SK-N-MC (cell line): ENCODE data around the gene SLC1A3.

Experiments used
- DNase-seq: peaks from one replicate; pipeline ENCODE4 v3.0.0-alpha.2; 2011; ENCODE audit warnings: low read depth, low spot score
- H3K27ac ChIP-seq: fragments of 200-600 bp; sonication (generic); 2 replicates; pipeline ENCODE4 v1.5.1; 2016; ENCODE audit warnings: mixed run types
- H3K36me3 ChIP-seq: fragments of 200-600 bp; sonication (generic); 2 replicates; pipeline ENCODE4 v1.6.1; 2017; ENCODE audit warnings: antibody characterized with exemption, low read length, mixed read lengths; ENCODE audit not compliant: insufficient read depth
- H3K4me3 ChIP-seq: fragments of 200-600 bp; sonication (generic); 2 replicates; pipeline ENCODE4 v1.5.1; 2016
- H3K9ac ChIP-seq: fragments of 200-600 bp; sonication (generic); 2 replicates; pipeline ENCODE4 v1.8.0; 2017; ENCODE audit warnings: mixed run types, mixed read lengths; ENCODE audit not compliant: insufficient read length
- H3K9me3 ChIP-seq: fragments of 200-600 bp; sonication (generic); 2 replicates; pipeline ENCODE4 v1.6.1; 2017; ENCODE audit warnings: low read depth, mild to moderate bottlenecking, antibody characterized with exemption, low read length, moderate library complexity, mixed read lengths
- EZH2 ChIP-seq: fragments of 200-600 bp; sonication (generic); IDR thresholded peaks from one replicate; pipeline ENCODE4 v1.6.1; 2017; ENCODE audit warnings: antibody characterized with exemption
- FOXP2 ChIP-seq: optimal IDR thresholded peaks from 2 replicates; pipeline ENCODE3; 2011; ENCODE audit warnings: mild to moderate bottlenecking, moderate library complexity; ENCODE audit not compliant: insufficient read depth; ENCODE audit errors: extremely low read length, control extremely low read depth
- POLR2AphosphoS5 ChIP-seq: IDR thresholded peaks from 2 replicates; pipeline ENCODE4 v1.6.1; 2012; ENCODE audit warnings: mild to moderate bottlenecking, low read depth, low read length, borderline replicate concordance

The SLC1A3 gene

GRCh38 chr5:36724467-36725332, 118.3 kb downstream of the SLC1A3 start:
- no peak overlapping the region for H3K4me3 ChIP-seq
- H3K27ac ChIP-seq, result no peak overlapping the region
- no peaks in the 10 kb centered on the region for H3K36me3 ChIP-seq
- no peak for DNase-seq
- no peak for TF ChIP-seq EZH2
- TF ChIP-seq FOXP2, result no peak
- no peak for TF ChIP-seq POLR2AphosphoS5
- H3K9me3 ChIP-seq, result no peaks in the 10 kb centered on the region
- H3K9ac ChIP-seq, result no peak overlapping the region

GRCh38 chr5:36726317-36726716, 119.9 kb downstream of the SLC1A3 start:
- Histone ChIP-seq H3K9ac (no peak overlapping the region), H3K27ac (no peak overlapping the region), H3K4me3 (no peak overlapping the region), H3K36me3 (no peaks in the 10 kb centered on the region), H3K9me3 (no peaks in the 10 kb centered on the region)
- DNase-seq, result no peak
- no peak for TF ChIP-seq EZH2
- TF ChIP-seq POLR2AphosphoS5, result no peak
- no peak for TF ChIP-seq FOXP2

- no peaks in the 10 kb centered on the region for H3K9me3 ChIP-seq
- TF ChIP-seq POLR2AphosphoS5, result no peak
- no peak for TF ChIP-seq FOXP2
- no peak for TF ChIP-seq EZH2
- H3K4me3 ChIP-seq, result no peak overlapping the region
- H3K9ac ChIP-seq, result no peak overlapping the region
- no peaks in the 10 kb centered on the region for H3K36me3 ChIP-seq
- DNase-seq, result no peak
- no peak overlapping the region for H3K27ac ChIP-seq
Measured at GRCh38 chr5:36726767-36727166, 120.4 kb downstream of the SLC1A3 start.

- Histone ChIP-seq H3K9ac (no peak overlapping the region), H3K27ac (no peak overlapping the region), H3K4me3 (no peak overlapping the region), H3K36me3 (no peaks in the 10 kb centered on the region), H3K9me3 (no peaks in the 10 kb centered on the region)
- TF ChIP-seq EZH2, result no peak
- TF ChIP-seq FOXP2, result no peak
- TF ChIP-seq POLR2AphosphoS5, result no peak
- DNase-seq, result peak; percentile 66
Measured at GRCh38 chr5:36728697-36729543, 122.5 kb downstream of the SLC1A3 start.

- TF ChIP-seq POLR2AphosphoS5, result no peak
- no peak for TF ChIP-seq FOXP2
- TF ChIP-seq EZH2, result no peak
- Histone ChIP-seq H3K27ac (no peak overlapping the region), H3K9ac (no peak overlapping the region), H3K4me3 (no peak overlapping the region), H3K36me3 (no peaks in the 10 kb centered on the region), H3K9me3 (no peaks in the 10 kb centered on the region)
- no peak for DNase-seq
Measured at GRCh38 chr5:36730537-36731216, 124.3 kb downstream of the SLC1A3 start.

GRCh38 chr5:36733183-36733582, 126.8 kb downstream of the SLC1A3 start:
- Histone ChIP-seq H3K9me3 (no peaks in the 10 kb centered on the region), H3K36me3 (no peaks in the 10 kb centered on the region), H3K27ac (no peak overlapping the region), H3K9ac (no peak overlapping the region), H3K4me3 (no peak overlapping the region)
- TF ChIP-seq EZH2, result no peak
- no peak for TF ChIP-seq POLR2AphosphoS5
- TF ChIP-seq FOXP2, result no peak
- DNase-seq, result no peak

- TF ChIP-seq FOXP2 (no peak), EZH2 (no peak), POLR2AphosphoS5 (no peak)
- no peak overlapping the region for H3K4me3 ChIP-seq
- H3K9me3 ChIP-seq, result no peaks in the 10 kb centered on the region
- H3K9ac ChIP-seq, result no peak overlapping the region
- H3K36me3 ChIP-seq, result no peaks in the 10 kb centered on the region
- no peak for DNase-seq
- H3K27ac ChIP-seq, result no peak overlapping the region
Measured at GRCh38 chr5:36734422-36734821, 128.0 kb downstream of the SLC1A3 start.

GRCh38 chr5:36735891-36736290, 129.5 kb downstream of the SLC1A3 start:
- no peak for DNase-seq
- Histone ChIP-seq H3K36me3 (no peaks in the 10 kb centered on the region), H3K27ac (no peak overlapping the region), H3K9ac (no peak overlapping the region), H3K9me3 (no peaks in the 10 kb centered on the region), H3K4me3 (no peak overlapping the region)
- TF ChIP-seq EZH2, result no peak
- TF ChIP-seq POLR2AphosphoS5, result no peak
- no peak for TF ChIP-seq FOXP2
